Ectodermal cell (in vitro differentiated cells): ENCODE data around the gene PLD5.
A peak's percentile ranks its signal among the peaks of the same experiment; 100 is the strongest.

Experiments
- H3K27ac ChIP-seq: 2 replicates; pipeline ENCODE4 v1.7.0; 2013; ENCODE audit warnings: mild to moderate bottlenecking, low read depth, low read length; ENCODE audit not compliant: insufficient read depth, poor library complexity, severe bottlenecking
- H3K27me3 ChIP-seq: 2 replicates; pipeline ENCODE4 v1.7.0; 2013; ENCODE audit warnings: mild to moderate bottlenecking, low read length; ENCODE audit not compliant: insufficient read depth, control insufficient read depth, poor library complexity, severe bottlenecking
- H3K36me3 ChIP-seq: one replicate; pipeline ENCODE4 v1.7.0; 2013; ENCODE audit warnings: low read length; ENCODE audit not compliant: control insufficient read depth, insufficient read depth
- H3K4me1 ChIP-seq: one replicate; pipeline ENCODE4 v1.7.0; 2013; ENCODE audit warnings: low read length; ENCODE audit not compliant: control insufficient read depth, insufficient read depth
- H3K4me3 ChIP-seq: 2 replicates; pipeline ENCODE4 v1.7.0; 2013; ENCODE audit warnings: low read depth, low read length, control low read depth; ENCODE audit not compliant: insufficient read depth
- H3K9me3 ChIP-seq: 2 replicates; pipeline ENCODE4 v1.7.0; 2013; ENCODE audit warnings: mild to moderate bottlenecking, low read length, moderate library complexity; ENCODE audit not compliant: control insufficient read depth
- WGBS, 2 experiments: methylation state at CpG; one replicate each; pipeline ENCODE4 v1.1.7; 2013; ENCODE audit warnings: missing lambda C conversion rate in 2 of 2; 5-methylcytosine and 5-hydroxymethylcytosine counted together

Gene PLD5

GRCh38 chr1:242542271-242542670, 17.8 kb upstream of the PLD5 start:
- H3K4me3 ChIP-seq: no peak overlapping the region
- no peak overlapping the region for H3K27ac ChIP-seq
- 100% methylated on average over 1 to 2 of the region's 2 CpGs for WGBS, 2 experiments
- H3K27me3 ChIP-seq: no peaks in the 10 kb centered on the region
- H3K36me3 ChIP-seq: no peaks in the 10 kb centered on the region
- no peaks in the 10 kb centered on the region for H3K4me1 ChIP-seq
- no peaks in the 10 kb centered on the region for H3K9me3 ChIP-seq

- Histone ChIP-seq H3K36me3 (no peaks in the 10 kb centered on the region), H3K4me1 (no peaks in the 10 kb centered on the region), H3K9me3 (no peaks in the 10 kb centered on the region), H3K27me3 (no peaks in the 10 kb centered on the region), H3K27ac (no peak overlapping the region), H3K4me3 (no peak overlapping the region)
- 83 to 88% methylated on average over 1 of the region's 1 CpG for WGBS, 2 experiments
These were observed 11.5 kb upstream of the PLD5 start for GRCh38 chr1:242535986-242536385.

GRCh38 chr1:242534753-242535152, 10.3 kb upstream of the PLD5 start:
- Histone ChIP-seq H3K4me3 (no peak overlapping the region), H3K27ac (no peak overlapping the region), H3K27me3 (no peaks in the 10 kb centered on the region), H3K4me1 (no peaks in the 10 kb centered on the region), H3K36me3 (no peaks in the 10 kb centered on the region), H3K9me3 (no peaks in the 10 kb centered on the region)
- 100% methylated on average over 1 of the region's 1 CpG; no CpG with 5 or more reads in 1 of the 2 experiments for WGBS, 2 experiments

GRCh38 chr1:242530761-242531160, 6.3 kb upstream of the PLD5 start:
- Histone ChIP-seq H3K27ac (no peak overlapping the region), H3K27me3 (peaks cover 12% of the 10 kb centered on the region), H3K4me3 (no peak overlapping the region), H3K9me3 (no peaks in the 10 kb centered on the region), H3K36me3 (no peaks in the 10 kb centered on the region), H3K4me1 (peaks cover 1% of the 10 kb centered on the region)
- WGBS, 2 experiments: 83 to 100% methylated on average over 1 of the region's 1 CpG

- H3K4me1 ChIP-seq: peaks cover 3% of the 10 kb centered on the region
- no peaks in the 10 kb centered on the region for H3K36me3 ChIP-seq
- peaks cover 47% of the 10 kb centered on the region for H3K27me3 ChIP-seq
- 58 to 91% methylated on average over 2 of the region's 2 CpGs for WGBS, 2 experiments
- no peak overlapping the region for H3K27ac ChIP-seq
- H3K4me3 ChIP-seq: peak overlapping the region; percentile 71
- no peaks in the 10 kb centered on the region for H3K9me3 ChIP-seq
These were observed 1.3 kb upstream of the PLD5 start for GRCh38 chr1:242525769-242526168.

- Histone ChIP-seq H3K4me1 (peaks cover 3% of the 10 kb centered on the region), H3K27ac (no peak overlapping the region), H3K9me3 (no peaks in the 10 kb centered on the region), H3K27me3 (peaks cover 47% of the 10 kb centered on the region), H3K4me3 (peak overlapping the region; percentile 71), H3K36me3 (no peaks in the 10 kb centered on the region)
- 12 to 18% methylated on average over 9 to 10 of the region's 10 CpGs for WGBS, 2 experiments
These were observed 844 bp upstream of the PLD5 start for GRCh38 chr1:242525360-242525722.

GRCh38 chr1:242523719-242524570, 552 bp downstream of the PLD5 start:
- Histone ChIP-seq H3K4me1 (peaks cover 3% of the 10 kb centered on the region), H3K9me3 (no peaks in the 10 kb centered on the region), H3K27ac (no peak overlapping the region), H3K4me3 (peak overlapping the region; percentile 71), H3K27me3 (peaks cover 47% of the 10 kb centered on the region), H3K36me3 (no peaks in the 10 kb centered on the region)
- 0 to 1% methylated on average over 70 to 85 of the region's 85 CpGs for WGBS, 2 experiments

GRCh38 chr1:242522996-242523718, 1.3 kb downstream of the PLD5 start:
- no peaks in the 10 kb centered on the region for H3K36me3 ChIP-seq
- no peaks in the 10 kb centered on the region for H3K9me3 ChIP-seq
- WGBS, 2 experiments: 2% methylated on average over 26 of the region's 26 CpGs
- H3K27ac ChIP-seq: no peak overlapping the region
- peaks cover 47% of the 10 kb centered on the region for H3K27me3 ChIP-seq
- H3K4me3 ChIP-seq: peak overlapping the region; percentile 71
- H3K4me1 ChIP-seq: peaks cover 3% of the 10 kb centered on the region

GRCh38 chr1:242522304-242522945, 2.1 kb downstream of the PLD5 start:
- Histone ChIP-seq H3K9me3 (no peaks in the 10 kb centered on the region), H3K36me3 (no peaks in the 10 kb centered on the region), H3K4me3 (no peak overlapping the region), H3K4me1 (peaks cover 3% of the 10 kb centered on the region), H3K27me3 (peaks cover 47% of the 10 kb centered on the region), H3K27ac (no peak overlapping the region)
- WGBS, 2 experiments: 73 to 79% methylated on average over 6 of the region's 6 CpGs

GRCh38 chr1:242515555-242515954, 8.9 kb downstream of the PLD5 start:
- H3K4me1 ChIP-seq: no peaks in the 10 kb centered on the region
- H3K4me3 ChIP-seq: no peak overlapping the region
- H3K27me3 ChIP-seq: no peaks in the 10 kb centered on the region
- no peaks in the 10 kb centered on the region for H3K9me3 ChIP-seq
- no CpG with 5 or more reads among the region's 2 CpGs for WGBS, 2 experiments
- H3K36me3 ChIP-seq: no peaks in the 10 kb centered on the region
- no peak overlapping the region for H3K27ac ChIP-seq
